Stimulated activated naive CD8-positive, alpha-beta T cell treated with anti-CD3 and anti-CD28 coated beads, Interleukin-15, Interleukin-2, amounts not matched to agents 100 ng/mL and 50 ng/mL, for 24 hours (primary cell): Measurements from ENCODE around the gene TEX12.

Source experiments
- H3K27ac Mint-ChIP-seq: one replicate; pipeline ENCODE4 v1.8.0; 2021; ENCODE audit warnings: mild to moderate bottlenecking, mixed read lengths
- H3K27me3 Mint-ChIP-seq: one replicate; pipeline ENCODE4 v1.8.0; 2021; ENCODE audit warnings: mixed read lengths
- H3K36me3 Mint-ChIP-seq: one replicate; pipeline ENCODE4 v1.8.0; 2021; ENCODE audit warnings: low read depth, mixed read lengths
- H3K4me1 Mint-ChIP-seq: one replicate; pipeline ENCODE4 v1.8.0; 2021; ENCODE audit warnings: low read depth, mixed read lengths
- H3K4me3 Mint-ChIP-seq: one replicate; pipeline ENCODE4 v1.8.0; 2021; ENCODE audit warnings: mild to moderate bottlenecking, mixed read lengths
- H3K9me3 Mint-ChIP-seq: one replicate; pipeline ENCODE4 v1.8.0; 2021; ENCODE audit warnings: mixed read lengths

The TEX12 gene

DNA sequence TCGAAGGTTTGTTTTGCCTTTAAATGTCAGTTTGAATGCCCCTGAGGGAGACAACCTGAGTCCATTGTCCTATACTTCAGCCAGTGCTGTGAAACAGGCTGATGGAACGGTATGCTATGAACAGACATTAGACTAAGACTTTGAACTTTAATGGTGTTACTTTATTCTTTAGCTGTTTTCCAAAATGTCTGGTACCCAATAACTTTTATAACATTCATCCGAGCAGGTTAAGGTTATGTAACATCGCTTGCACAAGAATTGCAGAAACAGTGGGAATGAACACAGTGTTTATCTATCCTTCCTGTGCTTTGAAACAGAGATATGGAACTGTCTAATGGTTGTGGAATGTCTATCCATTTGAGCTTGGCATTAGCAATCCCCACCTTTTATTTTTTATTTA is 46.6 kb downstream of the TEX12 start:
- Mint-ChIP-seq H3K36me3 (no peaks in the 10 kb centered on the region), H3K4me3 (no peak overlapping the region), H3K27ac (no peak overlapping the region), H3K27me3 (peaks cover 7% of the 10 kb centered on the region), H3K4me1 (peaks cover 21% of the 10 kb centered on the region), H3K9me3 (no peaks in the 10 kb centered on the region)

DNA sequence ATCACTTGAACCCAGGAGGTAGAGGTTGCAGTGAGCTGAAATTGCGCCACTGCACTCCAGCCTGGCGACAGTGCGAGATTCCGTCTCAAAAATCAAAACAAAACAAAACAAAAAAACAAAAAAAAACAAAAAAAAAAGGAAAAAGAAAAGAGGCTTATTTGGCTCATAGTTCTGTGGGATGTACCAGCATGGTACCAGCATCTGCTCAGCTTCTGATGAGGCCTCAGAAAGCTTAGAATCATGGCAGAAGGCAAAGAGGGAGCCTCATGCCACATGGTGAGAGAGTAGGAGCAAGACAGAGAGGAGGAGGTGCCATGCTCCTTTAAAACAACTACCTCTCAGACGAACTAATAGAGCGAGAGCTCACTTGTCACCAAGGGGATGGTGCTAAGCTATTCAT is 48.4 kb downstream of the TEX12 start:
- no peak overlapping the region for H3K27ac Mint-ChIP-seq
- H3K4me3 Mint-ChIP-seq: no peak overlapping the region
- peaks cover 21% of the 10 kb centered on the region for H3K4me1 Mint-ChIP-seq
- no peaks in the 10 kb centered on the region for H3K9me3 Mint-ChIP-seq
- H3K27me3 Mint-ChIP-seq: peaks cover 3% of the 10 kb centered on the region
- no peaks in the 10 kb centered on the region for H3K36me3 Mint-ChIP-seq

DNA sequence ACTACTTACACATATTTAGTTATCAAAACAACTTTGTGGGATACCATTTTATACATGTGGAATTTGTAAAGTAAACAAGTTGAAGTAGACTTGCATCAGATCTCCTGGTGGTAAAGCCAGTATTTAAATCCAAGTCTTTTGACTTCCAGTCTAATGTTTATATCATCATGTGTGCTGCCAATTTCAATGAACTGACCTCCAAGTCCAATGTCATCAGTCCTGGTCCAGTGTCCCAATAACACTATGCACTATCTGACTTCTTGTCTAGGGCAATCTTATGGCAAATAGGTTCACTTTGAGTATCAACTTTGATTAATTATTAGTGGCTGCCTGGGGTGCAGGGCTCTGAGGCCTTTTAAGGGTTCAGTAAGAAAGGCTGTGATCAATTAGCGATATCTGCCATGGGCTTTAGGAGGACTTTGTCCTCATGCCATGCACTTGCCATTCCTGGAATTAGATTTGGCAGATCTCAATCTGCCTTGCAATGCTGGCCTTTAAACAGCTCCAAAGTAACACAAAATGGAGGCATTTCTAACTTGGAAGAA is 49.5 kb downstream of the TEX12 start:
- H3K27ac Mint-ChIP-seq: no peak overlapping the region
- H3K4me3 Mint-ChIP-seq: no peak overlapping the region
- no peaks in the 10 kb centered on the region for H3K9me3 Mint-ChIP-seq
- H3K36me3 Mint-ChIP-seq: no peaks in the 10 kb centered on the region
- peaks cover 3% of the 10 kb centered on the region for H3K27me3 Mint-ChIP-seq
- H3K4me1 Mint-ChIP-seq: peaks cover 12% of the 10 kb centered on the region

DNA sequence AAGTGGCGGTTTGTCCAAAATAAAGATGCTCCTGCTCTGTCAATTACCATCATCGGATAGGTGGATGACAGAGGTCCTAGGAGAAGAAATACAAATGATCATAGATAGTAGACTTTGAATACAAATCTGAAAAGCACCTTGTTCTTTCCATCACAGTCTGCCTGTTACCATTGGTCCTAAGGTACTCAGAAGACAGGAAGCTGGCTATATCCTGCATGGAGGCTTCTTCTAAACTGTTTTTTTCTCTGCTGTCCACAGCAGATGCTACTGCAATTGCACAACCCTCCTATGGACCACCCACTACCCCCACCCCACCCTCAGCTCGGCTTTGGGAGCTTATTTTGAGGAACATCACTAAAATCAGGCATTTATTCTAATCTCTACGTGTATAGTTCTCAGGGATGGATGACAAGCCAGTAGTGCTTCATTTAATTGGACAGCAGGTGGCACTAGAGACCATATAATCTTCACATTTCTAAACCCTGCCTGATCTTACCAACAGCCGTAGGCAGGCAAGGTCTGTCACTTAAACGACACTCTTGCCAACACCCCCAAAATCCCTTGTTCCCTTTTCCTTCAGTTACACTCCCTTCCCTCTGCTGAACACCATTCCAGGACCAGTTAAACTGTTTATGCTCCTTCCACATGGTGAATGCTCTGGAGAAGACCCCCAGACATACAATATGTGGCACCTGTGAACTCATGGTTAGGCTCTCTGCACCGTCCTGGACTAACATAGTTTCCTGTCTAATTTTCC is 52.5 kb downstream of the TEX12 start:
- Mint-ChIP-seq H3K4me3 (no peak overlapping the region), H3K4me1 (no peaks in the 10 kb centered on the region), H3K9me3 (no peaks in the 10 kb centered on the region), H3K27me3 (no peaks in the 10 kb centered on the region), H3K36me3 (no peaks in the 10 kb centered on the region), H3K27ac (peak overlapping the region; percentile 22)

DNA sequence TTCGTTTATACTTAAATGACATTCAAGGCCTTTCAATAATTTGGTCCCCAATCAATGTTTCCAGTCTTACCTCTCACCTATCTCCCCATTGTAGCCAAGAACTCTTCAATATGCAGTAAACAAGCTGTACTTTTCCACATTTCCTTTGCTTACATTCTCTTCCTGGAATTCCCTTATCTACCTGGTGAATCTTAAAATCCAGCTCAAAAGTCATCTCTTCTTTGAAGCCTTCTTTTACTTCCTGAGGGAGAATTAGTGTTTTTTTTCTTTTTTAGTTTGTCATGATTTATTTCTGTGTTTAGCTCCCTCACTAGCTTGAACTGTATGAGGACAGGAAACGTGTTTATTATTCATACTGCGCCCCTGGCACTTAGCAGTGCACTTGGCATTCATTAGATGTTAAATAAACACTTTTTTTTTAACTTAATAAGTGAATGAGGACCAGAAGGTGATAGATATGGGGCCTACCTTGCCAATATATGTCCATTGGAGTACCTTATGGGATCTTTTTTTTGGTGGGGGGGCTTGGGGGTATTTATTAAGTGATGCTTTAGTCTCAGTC is 54.2 kb downstream of the TEX12 start:
- H3K9me3 Mint-ChIP-seq: no peaks in the 10 kb centered on the region
- no peak overlapping the region for H3K4me3 Mint-ChIP-seq
- H3K36me3 Mint-ChIP-seq: no peaks in the 10 kb centered on the region
- H3K27me3 Mint-ChIP-seq: no peaks in the 10 kb centered on the region
- H3K27ac Mint-ChIP-seq: no peak overlapping the region
- H3K4me1 Mint-ChIP-seq: peaks cover 7% of the 10 kb centered on the region
